NCI-H146 treated with DMSO at 0.1 percent for 48 hours (cell line): ENCODE results near the gene VASN.
"Not testable (repeated sequence)": the region's sequence is repeated elsewhere in the genome, so short reads cannot be mapped to it uniquely, and the experiment has no call there.

ENCODE experiments used
- DNase-seq: peaks from one replicate; lab custom pipeline; 2025; ENCODE audit not compliant: unreplicated experiment; lab: John Stamatoyannopoulos, UW

Gene VASN

GRCh38 chr16:4383591-4384444 is 12.2 kb downstream of the VASN start:
- DNase-seq: no peak

DNA sequence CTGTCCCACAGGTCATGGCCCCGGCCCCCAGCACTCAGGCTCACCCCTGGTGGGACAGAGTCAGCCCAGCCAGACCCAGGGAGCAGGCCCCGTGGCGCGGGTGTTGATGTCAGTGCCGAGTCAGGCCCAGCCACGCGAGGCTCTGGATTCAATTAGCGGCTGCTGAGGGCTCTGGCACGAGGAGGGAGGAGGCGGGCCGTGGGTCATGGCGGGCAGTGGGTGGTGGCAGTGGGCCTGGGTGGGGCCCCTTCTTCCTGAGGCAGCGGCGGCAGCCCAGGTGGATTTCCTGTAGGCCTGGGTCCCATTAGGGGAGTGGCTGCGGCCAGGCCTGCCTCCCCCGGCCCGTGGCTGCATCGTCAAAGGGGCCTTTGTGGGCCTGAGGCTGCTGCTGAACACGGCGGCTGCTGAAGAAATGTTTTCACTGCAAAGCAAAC is 12.9 kb downstream of the VASN start:
- DNase-seq: no peak

DNA sequence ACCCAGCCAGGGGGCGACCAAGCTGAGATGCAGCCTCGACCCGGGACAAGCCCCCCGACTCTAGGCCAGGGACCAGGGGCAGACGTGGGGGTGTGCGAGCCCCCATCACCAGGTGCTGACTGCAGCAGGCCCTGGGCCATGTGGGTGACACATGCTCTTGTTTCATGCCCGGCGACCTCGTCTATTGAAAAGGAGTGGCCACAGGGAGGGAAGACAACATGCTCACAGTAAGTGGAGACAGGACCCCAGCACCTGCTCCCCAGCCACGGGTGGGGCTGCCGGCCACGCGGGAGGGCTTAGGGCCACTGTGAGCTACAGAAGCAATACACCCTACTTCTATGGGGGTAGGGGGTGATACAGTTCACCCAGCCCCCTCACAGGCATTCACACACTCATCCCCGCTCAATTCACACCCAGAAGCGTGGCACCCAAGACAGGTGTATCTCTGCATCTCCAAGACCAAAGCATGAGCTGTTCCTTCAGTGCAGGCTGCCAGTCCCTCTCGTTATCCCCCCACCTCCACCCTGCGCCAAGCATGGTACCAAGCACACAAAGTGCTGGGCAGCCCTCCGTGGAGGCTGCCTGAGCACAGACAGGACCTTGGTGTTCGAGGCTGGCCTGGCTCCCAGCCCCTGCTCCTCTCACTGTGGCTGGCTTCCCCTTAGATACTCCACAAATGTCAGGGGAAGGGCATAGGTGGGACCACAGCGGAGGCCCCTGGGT is 13.6 kb downstream of the VASN start:
- no peak for DNase-seq

- no peak for DNase-seq
These were observed 14.3 kb downstream of the VASN start for GRCh38 chr16:4385789-4386450.

GRCh38 chr16:4386451-4386805 is 14.8 kb downstream of the VASN start:
- DNase-seq: no peak

DNA sequence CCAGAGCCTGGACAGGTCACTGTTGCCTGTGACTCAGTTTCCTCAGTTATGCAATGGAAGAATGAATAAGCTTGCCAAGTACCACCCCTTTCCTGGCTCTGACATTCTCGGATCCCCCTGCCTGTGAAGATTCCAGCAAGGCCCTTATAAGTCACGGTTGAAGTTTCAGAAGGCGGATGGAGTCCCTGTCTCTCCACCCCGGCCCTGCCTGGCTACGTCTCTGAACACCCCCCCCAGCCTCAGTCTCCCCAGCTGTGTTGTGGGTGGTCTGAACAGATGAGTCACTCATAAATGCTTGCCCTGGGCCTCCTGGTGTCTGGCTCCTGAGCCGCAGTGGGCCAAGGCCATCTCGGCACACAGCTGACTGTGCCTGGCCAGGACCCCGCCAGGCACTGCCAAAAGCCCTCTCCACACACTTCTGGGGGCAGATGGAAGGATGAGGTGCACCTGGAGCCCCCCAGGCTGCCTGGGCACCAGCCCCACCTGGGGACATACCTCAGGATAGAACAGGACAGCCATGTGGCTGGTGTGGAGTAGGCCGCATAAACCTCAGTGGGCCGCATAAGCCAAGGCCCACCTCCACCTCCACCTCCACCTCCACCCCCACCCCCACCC is 15.4 kb downstream of the VASN start:
- DNase-seq: no peak

- DNase-seq: no peak
These were observed 16.1 kb downstream of the VASN start for GRCh38 chr16:4387781-4388180.

- no peak for DNase-seq
These were observed 16.8 kb downstream of the VASN start for GRCh38 chr16:4388271-4389021.

DNA sequence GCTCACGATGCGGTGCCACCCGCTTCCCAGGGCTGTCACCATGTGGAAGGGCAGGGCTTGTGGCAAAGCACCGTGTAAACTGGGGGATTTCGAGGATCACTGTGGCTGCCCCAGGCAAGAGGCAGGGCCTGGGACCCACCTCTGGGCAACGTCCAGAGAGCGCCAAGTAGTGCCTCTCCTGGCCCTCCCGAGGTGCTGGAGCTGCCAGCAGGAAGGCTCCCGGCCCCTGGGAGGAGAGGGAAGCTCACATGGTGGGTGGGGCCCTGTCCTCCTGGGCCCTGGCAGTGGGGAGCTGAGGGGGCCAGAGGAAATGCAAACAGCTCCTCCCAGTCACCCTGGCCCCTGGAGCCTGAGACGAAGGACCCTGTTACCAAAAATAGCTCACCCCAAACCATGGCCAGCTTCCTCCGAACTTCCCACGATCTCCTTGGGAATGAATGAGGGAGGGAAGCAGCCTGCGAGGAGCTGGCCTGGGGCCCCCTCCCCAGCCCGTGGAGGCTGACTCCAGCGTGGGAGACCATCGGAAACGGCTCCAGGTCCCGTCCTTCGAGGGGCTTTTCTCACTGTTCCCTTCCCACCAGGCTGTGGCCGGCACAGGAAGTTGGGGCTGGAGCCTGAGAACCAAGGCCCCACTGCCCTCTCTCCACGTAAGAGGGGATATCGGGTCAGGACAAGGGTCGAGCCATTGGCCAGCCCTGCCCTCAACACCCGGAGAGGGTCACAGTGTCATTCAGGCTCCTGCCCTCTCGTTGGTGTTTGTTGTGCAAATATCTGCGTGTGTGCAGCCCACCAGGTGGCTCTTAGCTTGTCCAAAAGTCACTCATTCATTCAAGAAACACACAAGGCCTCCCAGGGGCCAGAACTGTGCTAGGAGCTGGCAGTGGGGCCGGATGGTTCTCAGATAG is 17.7 kb downstream of the VASN start:
- no peak for DNase-seq

DNA sequence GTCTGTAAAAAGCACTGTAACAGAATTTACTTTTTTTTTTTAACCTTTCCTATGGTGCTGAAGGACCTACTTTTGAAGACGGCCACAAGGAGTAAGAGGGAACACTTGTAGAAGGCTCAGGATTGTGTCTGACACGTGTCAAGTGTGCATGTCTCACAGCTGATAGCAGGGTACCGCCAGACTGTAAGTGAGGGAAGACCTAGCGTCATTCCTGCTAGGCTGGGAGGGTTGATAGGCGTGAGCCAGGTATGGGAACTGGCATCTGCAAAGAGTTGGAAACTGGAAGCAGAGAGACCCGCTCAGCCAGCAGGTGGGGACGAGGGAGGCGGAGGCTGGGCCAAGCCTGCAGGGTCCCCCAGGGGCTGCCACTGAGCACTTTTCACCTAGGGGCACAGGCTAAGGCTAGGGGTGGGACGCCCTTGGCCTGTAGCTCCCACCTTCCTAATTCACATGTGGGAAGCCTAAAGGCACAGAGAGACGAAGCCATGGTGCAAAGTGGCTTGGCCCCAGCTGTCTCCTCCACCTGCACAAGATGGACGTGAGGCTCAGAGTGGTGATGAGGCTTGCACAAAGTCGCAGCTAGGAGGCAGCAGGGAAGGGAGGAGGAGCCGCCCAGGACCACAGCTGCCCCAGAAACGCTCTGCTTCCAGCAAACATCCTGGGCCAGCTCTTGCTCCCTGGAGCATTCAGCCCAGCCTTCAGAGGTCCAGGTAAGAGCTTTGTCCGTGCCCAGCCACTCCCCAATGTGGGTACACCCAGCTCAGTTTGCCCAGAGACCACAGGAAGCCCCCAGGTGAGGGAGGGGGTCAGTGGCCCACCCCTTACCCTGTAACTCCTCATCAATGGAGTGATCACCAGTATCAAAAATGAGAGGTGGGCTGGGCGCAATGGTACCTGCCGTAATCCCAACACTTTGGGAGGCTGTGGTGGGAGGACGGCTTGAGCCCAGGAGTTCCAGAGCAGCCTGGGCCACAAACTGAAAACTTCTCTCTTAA is 18.9 kb downstream of the VASN start:
- no peak for DNase-seq

- no peak for DNase-seq
These were observed 20.2 kb downstream of the VASN start for GRCh38 chr16:4391631-4392381.

- no peak for DNase-seq
These were observed 21.0 kb downstream of the VASN start for GRCh38 chr16:4392382-4393239.

DNA sequence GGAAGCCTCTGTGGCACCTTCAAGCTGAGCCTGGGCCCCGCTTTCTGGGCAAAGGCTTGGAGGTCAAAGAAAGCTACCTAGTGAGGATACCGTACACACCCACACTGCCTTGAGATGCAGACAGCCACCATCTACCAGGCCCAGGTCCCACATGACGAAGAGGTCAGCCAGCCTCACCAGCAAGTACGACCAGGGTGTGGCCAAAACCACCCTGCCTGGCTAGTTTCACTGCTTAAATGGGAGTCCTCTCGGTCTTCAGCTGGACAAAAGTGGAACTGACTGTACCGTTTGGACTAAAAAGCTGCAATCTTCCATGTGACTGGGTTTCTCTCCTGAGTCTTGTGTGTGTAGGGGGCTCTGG is 21.6 kb downstream of the VASN start:
- DNase-seq: no peak

DNA sequence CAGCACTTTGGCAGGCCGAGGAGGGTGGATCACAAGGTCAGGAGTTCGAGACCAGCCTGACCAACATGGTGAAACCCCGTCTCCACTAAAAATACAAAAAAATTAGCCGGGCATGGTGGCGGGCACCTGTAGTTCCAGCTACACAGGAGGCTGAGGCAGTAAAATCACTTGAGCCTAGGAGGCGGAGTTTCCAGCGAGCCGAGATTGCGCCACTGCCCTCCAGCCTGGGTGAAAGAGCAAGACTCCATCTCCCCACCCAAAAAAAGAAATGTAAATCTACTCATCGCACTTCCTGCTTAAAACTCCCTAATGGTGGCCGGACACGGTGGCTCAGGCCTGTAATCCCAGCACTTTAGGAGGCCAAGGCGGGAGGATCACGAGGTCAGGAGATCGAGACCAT is 22.2 kb downstream of the VASN start:
- not testable (repeated sequence) for DNase-seq

GRCh38 chr16:4395055-4395726 is 23.5 kb downstream of the VASN start:
- no peak for DNase-seq

GRCh38 chr16:4399001-4399730 is 27.5 kb downstream of the VASN start:
- DNase-seq: no peak
